ENCODE data around the gene ZBED4.

ZBED4 gene

GRCh38 chr22:49934891-49935557 lies 81.4 kb downstream of the ZBED4 start:
- Mint-ChIP-seq H3K27ac (no peak overlapping the region), H3K27me3 (ENCODE audit: low read depth, poor library complexity) (peaks cover 36% of the 10 kb centered on the region), H3K4me3 (no peak overlapping the region), H3K9me3 (no peaks in the 10 kb centered on the region), H3K36me3 (ENCODE audit: low read depth) (no peaks in the 10 kb centered on the region), H3K4me1 (peaks cover 36% of the 10 kb centered on the region)
- TF ChIP-seq, protein P1, sequence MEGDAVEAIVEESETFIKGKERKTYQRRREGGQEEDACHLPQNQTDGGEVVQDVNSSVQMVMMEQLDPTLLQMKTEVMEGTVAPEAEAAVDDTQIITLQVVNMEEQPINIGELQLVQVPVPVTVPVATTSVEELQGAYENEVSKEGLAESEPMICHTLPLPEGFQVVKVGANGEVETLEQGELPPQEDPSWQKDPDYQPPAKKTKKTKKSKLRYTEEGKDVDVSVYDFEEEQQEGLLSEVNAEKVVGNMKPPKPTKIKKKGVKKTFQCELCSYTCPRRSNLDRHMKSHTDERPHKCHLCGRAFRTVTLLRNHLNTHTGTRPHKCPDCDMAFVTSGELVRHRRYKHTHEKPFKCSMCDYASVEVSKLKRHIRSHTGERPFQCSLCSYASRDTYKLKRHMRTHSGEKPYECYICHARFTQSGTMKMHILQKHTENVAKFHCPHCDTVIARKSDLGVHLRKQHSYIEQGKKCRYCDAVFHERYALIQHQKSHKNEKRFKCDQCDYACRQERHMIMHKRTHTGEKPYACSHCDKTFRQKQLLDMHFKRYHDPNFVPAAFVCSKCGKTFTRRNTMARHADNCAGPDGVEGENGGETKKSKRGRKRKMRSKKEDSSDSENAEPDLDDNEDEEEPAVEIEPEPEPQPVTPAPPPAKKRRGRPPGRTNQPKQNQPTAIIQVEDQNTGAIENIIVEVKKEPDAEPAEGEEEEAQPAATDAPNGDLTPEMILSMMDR (IDR thresholded peaks at IDR 0.05): no peak
- DNase-seq: peak; percentile 58

GRCh38 chr22:49935561-49935960 lies 81.9 kb downstream of the ZBED4 start:
- no peaks in the 10 kb centered on the region for H3K36me3 Mint-ChIP-seq (ENCODE audit: low read depth)
- peaks cover 32% of the 10 kb centered on the region for H3K27me3 Mint-ChIP-seq (ENCODE audit: low read depth, poor library complexity)
- H3K9me3 Mint-ChIP-seq: no peaks in the 10 kb centered on the region
- no peak overlapping the region for H3K27ac Mint-ChIP-seq
- TF ChIP-seq, protein P1 (IDR thresholded peaks at IDR 0.05): no peak
- no peak for DNase-seq
- H3K4me1 Mint-ChIP-seq: peaks cover 36% of the 10 kb centered on the region
- H3K4me3 Mint-ChIP-seq: no peak overlapping the region

DNA sequence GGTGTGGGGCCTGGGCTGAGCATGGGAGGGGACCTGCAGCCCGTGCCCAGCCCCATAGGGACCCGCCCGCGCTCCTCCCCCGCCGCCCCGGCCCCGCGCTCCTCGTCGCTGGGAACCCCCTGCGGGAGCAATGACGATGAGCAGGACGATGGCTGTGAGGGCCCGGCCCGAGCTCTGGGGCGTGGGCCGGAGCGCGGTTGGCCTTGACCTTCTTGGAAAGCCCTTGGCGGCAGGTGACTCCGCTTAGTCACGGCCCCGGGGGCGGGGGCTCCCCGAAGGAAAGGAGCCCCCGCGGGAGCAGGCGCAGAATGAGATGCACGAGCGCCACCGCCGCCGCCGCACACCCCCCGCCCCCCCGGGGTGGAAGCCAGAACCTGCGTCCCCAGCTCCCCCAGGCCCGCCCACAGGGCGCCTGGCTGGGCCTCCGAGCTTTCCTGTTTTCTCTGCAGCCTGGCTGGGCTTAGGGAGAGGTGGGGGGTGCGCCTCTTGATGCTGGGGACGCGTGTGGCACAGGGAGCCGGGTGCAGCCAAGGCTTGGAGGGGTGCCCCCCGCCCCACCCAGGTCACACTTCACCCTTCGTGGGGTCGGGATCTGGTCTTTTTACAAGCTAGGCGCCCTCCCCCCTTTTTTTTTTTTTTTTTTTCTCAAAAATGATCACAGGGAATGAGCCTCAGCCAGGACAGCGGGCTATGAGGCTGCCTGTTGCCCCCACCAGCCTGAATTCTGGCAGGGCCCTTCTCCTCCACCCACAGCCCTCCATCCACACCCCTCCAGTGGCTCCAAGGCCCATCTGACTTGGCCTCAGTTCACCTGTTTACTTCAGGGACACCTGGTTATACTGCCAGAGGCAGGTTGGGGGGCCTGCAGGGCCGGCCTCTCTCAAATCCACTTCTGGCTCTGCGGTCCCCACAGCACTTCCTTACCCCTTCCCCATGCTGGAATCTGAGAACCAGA lies 82.7 kb downstream of the ZBED4 start:
- no peak overlapping the region for H3K27ac Mint-ChIP-seq
- peaks cover 28% of the 10 kb centered on the region for H3K27me3 Mint-ChIP-seq (ENCODE audit: low read depth, poor library complexity)
- no peaks in the 10 kb centered on the region for H3K36me3 Mint-ChIP-seq (ENCODE audit: low read depth)
- peak; percentile 62 for DNase-seq
- H3K4me3 Mint-ChIP-seq: peak overlapping the region; percentile 61
- peaks cover 3% of the 10 kb centered on the region for H3K9me3 Mint-ChIP-seq
- TF ChIP-seq, protein P1 (IDR thresholded peaks at IDR 0.05): no peak
- peaks cover 31% of the 10 kb centered on the region for H3K4me1 Mint-ChIP-seq

- no peak overlapping the region for H3K27ac Mint-ChIP-seq
- H3K4me1 Mint-ChIP-seq: peaks cover 31% of the 10 kb centered on the region
- H3K27me3 Mint-ChIP-seq (ENCODE audit: low read depth, poor library complexity): peaks cover 25% of the 10 kb centered on the region
- no peaks in the 10 kb centered on the region for H3K36me3 Mint-ChIP-seq (ENCODE audit: low read depth)
- DNase-seq: no peak
- peak overlapping the region; percentile 61 for H3K4me3 Mint-ChIP-seq
- TF ChIP-seq, protein P1 (IDR thresholded peaks at IDR 0.05): no peak
- H3K9me3 Mint-ChIP-seq: peaks cover 3% of the 10 kb centered on the region
Observed at GRCh38 chr22:49936973-49937757, 83.5 kb downstream of the ZBED4 start.

DNA sequence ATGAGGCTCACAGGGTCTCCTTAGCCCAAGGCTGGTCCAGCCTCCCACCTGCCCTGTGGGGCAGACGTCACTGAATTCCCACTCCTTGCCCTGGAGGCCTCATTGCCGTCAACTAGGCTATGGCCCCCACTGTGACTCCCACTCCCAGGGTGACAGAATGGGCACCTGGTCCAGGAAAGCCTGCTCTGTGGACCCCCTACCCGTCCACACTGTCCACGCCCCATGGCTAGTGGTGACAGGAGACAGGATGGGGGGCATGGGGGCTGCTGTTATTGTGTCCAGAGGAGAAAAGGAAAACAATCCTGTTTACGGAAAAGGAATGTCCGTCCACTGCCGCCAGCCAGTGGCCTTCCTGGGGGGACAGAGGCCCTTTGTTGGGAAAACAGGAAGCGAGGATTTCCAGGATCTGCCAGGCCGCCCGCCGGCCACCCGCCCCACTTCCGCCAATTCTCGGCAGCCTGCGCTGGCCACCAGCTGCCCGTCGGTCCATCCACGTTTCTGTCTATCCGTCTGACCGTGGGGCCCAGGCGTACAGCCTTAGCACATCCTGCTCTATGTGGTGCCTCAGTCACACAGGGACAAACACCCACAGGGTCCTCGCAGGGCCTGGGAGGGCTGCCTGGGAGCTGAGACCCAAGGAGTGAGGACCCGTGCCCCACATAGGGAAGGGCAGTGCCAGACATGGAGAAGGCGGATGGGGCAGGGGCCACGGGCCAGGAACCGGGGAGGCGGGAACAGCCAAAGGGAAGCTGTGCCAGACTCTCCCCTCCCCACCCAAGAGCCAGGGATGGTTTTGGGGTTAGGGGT lies 84.3 kb downstream of the ZBED4 start:
- TF ChIP-seq, protein P1 (IDR thresholded peaks at IDR 0.05): no peak
- DNase-seq: no peak
- Mint-ChIP-seq H3K9me3 (peaks cover 3% of the 10 kb centered on the region), H3K27ac (no peak overlapping the region), H3K4me3 (no peak overlapping the region), H3K27me3 (ENCODE audit: low read depth, poor library complexity) (peaks cover 24% of the 10 kb centered on the region), H3K4me1 (peaks cover 31% of the 10 kb centered on the region), H3K36me3 (ENCODE audit: low read depth) (no peaks in the 10 kb centered on the region)
